ENCODE data around the gene KCNQ1. TPM values are rescaled to one million over a fixed set of nuclear protein-coding genes. Genes with fewer than 3 reads are reported as not detected.
A peak's percentile ranks its signal among the peaks of the same experiment; 100 is the strongest.

KCNQ1 gene
- total and polyA plus RNA-seq, 9 of the 15 experiments (the other 6 are each of a cell fraction or from before 2014, with no cell fraction given), result 0.44 TPM; not detected in 8

- H3K27ac ChIP-seq (ENCODE audit: extremely low read depth, low read depth, low read length), result no peak overlapping the region
- ATAC-seq (no peak), FAIRE-seq (no peak), DNase-seq (ENCODE audit: extremely low read depth in 1 of 4, low spot score in 3 of 4) (no peak)
- no TSS peak for BruUV-seq (replicated peaks)
- TF ChIP-seq BACH1 (tag; IDR thresholded peaks at IDR 0.05) (no peak), RBFOX2 (IDR thresholded peaks at IDR 0.05; ENCODE audit: low read depth, low read length) (0 out of 2 replicates have a peak, but pooled peaks have one; percentile 16)
- H3K9me1 ChIP-seq (ENCODE audit: control insufficient read depth, insufficient read depth, low read length), result peaks cover 6% of the 10 kb centered on the region
- 84% methylated on average over 7 of the region's 7 CpGs for whole genome bisulfite sequencing (ENCODE audit: insufficient coverage, low coverage, missing lambda C conversion rate)
- peaks cover 88% of the 10 kb centered on the region for H3K79me2 ChIP-seq (ENCODE audit: control insufficient read depth, insufficient read depth, low read length)
- no peak overlapping the region for H3K4me3 ChIP-seq
- H3K36me3 ChIP-seq (ENCODE audit: control insufficient read depth, insufficient read depth, low read length), result peaks cover 81% of the 10 kb centered on the region; the same call in 2 of the 3 replicates
- CTCF ChIA-PET (ENCODE audit: low intra/inter-chr PET ratio), result interaction anchor here (0.6 kb wide), 1 partner anchor 125 kb away, joined by 3 read pairs; no protein-coding TSS in a partner anchor
- intact Hi-C loops (cut with micrococcal nuclease) (no loop called here), in situ Hi-C loops (cut with MboI) (no loop called here)
- H4K20me1 ChIP-seq (replicated peaks; ENCODE audit: control insufficient read depth, insufficient read depth, low read length), result peaks cover 73% of the 10 kb centered on the region
- no peak overlapping the region for H3K9ac ChIP-seq (ENCODE audit: insufficient read depth in 1 of 2, low read depth in 2 of 2, low read length in 2 of 2)
- H3K9me3 ChIP-seq (replicated peaks; ENCODE audit: control insufficient read depth, insufficient read depth, low read depth, low read length), result no peaks in the 10 kb centered on the region
- H3K27me3 ChIP-seq (ENCODE audit: control insufficient read depth in 2 of 2, insufficient read depth in 2 of 2, low read length in 2 of 2), result no peaks in the 10 kb centered on the region
- no peak overlapping the region for H2AFZ ChIP-seq (ENCODE audit: low read depth, low read length)
- POLR2A ChIA-PET, result interaction anchor here (0.9 to 1.6 kb wide), 4 partner anchors 9 to 15 kb away, joined by 4 to 14 read pairs (median 5); partner anchors contain the start of gene KCNQ1OT1
- H3K4me1 ChIP-seq (replicated peaks in 1 of 2; ENCODE audit: control insufficient read depth in 2 of 2, insufficient read depth in 2 of 2, low read length in 2 of 2), result peaks cover 8 to 11% of the 10 kb centered on the region in 2 experiments; a peak in 4 of 5 replicates
- no peak overlapping the region for H3K4me2 ChIP-seq (ENCODE audit: insufficient read depth, low read length)
These were observed 241.8 kb downstream of the KCNQ1 start for GRCh38 chr11:2686360-2687222.

- in situ Hi-C loops (cut with MboI), result no loop called here
- no CpG with 5 or more reads among the region's 1 CpG for WGBS (ENCODE audit: insufficient coverage, low coverage, missing lambda C conversion rate)
These were observed 242.4 kb downstream of the KCNQ1 start for GRCh38 chr11:2687223-2687530.

More at GRCh38 chr11:2687223-2687530, 242.4 kb downstream of the KCNQ1 start:
- no peak for FAIRE-seq
- Histone ChIP-seq H3K4me3 (no peak overlapping the region), H3K9me3 (replicated peaks; ENCODE audit: control insufficient read depth, insufficient read depth, low read depth, low read length) (no peaks in the 10 kb centered on the region), H3K4me2 (ENCODE audit: insufficient read depth, low read length) (no peak overlapping the region), H3K79me2 (ENCODE audit: control insufficient read depth, insufficient read depth, low read length) (peaks cover 88% of the 10 kb centered on the region), H3K9ac (ENCODE audit: insufficient read depth in 1 of 2, low read depth in 2 of 2, low read length in 2 of 2) (no peak overlapping the region), H3K27me3 (ENCODE audit: control insufficient read depth in 2 of 2, insufficient read depth in 2 of 2, low read length in 2 of 2) (no peaks in the 10 kb centered on the region), H2AFZ (ENCODE audit: low read depth, low read length) (no peak overlapping the region), H3K9me1 (ENCODE audit: control insufficient read depth, insufficient read depth, low read length) (peaks cover 10% of the 10 kb centered on the region), H3K4me1 (replicated peaks in 1 of 2; ENCODE audit: control insufficient read depth in 2 of 2, insufficient read depth in 2 of 2, low read length in 2 of 2) (peaks cover 2 to 11% of the 10 kb centered on the region in 2 experiments; a peak in 3 of 5 replicates), H3K27ac (ENCODE audit: extremely low read depth, low read depth, low read length) (no peak overlapping the region), H3K36me3 (ENCODE audit: control insufficient read depth, insufficient read depth, low read length) (peaks cover 86% of the 10 kb centered on the region; the same call in 2 of the 3 replicates), H4K20me1 (replicated peaks; ENCODE audit: control insufficient read depth, insufficient read depth, low read length) (peaks cover 77% of the 10 kb centered on the region)
- ChIA-PET POLR2A (interaction anchor here (0.9 to 1.6 kb wide), 4 partner anchors 9 to 15 kb away, joined by 4 to 14 read pairs (median 5); partner anchors contain the start of gene KCNQ1OT1), CTCF (ENCODE audit: low intra/inter-chr PET ratio) (interaction anchor here (0.6 kb wide), 1 partner anchor 125 kb away, joined by 3 read pairs; no protein-coding TSS in a partner anchor)
- DNase-seq (ENCODE audit: extremely low read depth in 1 of 4, low spot score in 3 of 4), result no peak
- ATAC-seq, result no peak
- BruUV-seq (replicated peaks), result no TSS peak
- TF ChIP-seq ZBTB26 (CRISPR knock-in tag; IDR thresholded peaks at IDR 0.05) (no peak), PKNOX1 (IDR thresholded peaks at IDR 0.05) (0 out of 2 replicates have a peak, but pooled peaks have one; percentile 7), MAFK (IDR thresholded peaks at IDR 0.05; ENCODE audit: low read length) (no peak), ZNF766 (CRISPR knock-in tag; conservative IDR thresholded peaks at IDR 0.05) (no peak), XRCC3 (IDR thresholded peaks at IDR 0.05) (no peak), BACH1 (tag; IDR thresholded peaks at IDR 0.05) (no peak), MITF (IDR thresholded peaks at IDR 0.05) (no peak), SREBF1 (IDR thresholded peaks at IDR 0.05; ENCODE audit: borderline replicate concordance, low read depth, low read length) (no peak), ZNF785 (CRISPR knock-in tag; IDR thresholded peaks at IDR 0.05) (no peak)
- intact Hi-C loops (cut with micrococcal nuclease), result no loop called here
